LNCaP clone FGC (cell line): ENCODE measurements around the gene RNF112.

ENCODE experiments used
- DNase-seq: peaks from one replicate; pipeline ENCODE4 v3.0.0-alpha.2; 2011; ENCODE audit warnings: low read depth
- H3K4me3 ChIP-seq: 2 replicates; pipeline ENCODE4 v1.5.1; 2011; ENCODE audit warnings: mild to moderate bottlenecking, low read depth, low read length, control low read depth
- TF ChIP-seq, protein P1 (sequence below): IDR thresholded peaks from 2 replicates; pipeline ENCODE4 v1.5.1; 2012; ENCODE audit warnings: mild to moderate bottlenecking; ENCODE audit not compliant: control insufficient read depth, insufficient read depth; ENCODE audit errors: extremely low read depth

Gene RNF112

GRCh38 chr17:19399750-19400450, 11.1 kb upstream of the RNF112 start:
- TF ChIP-seq, protein P1, sequence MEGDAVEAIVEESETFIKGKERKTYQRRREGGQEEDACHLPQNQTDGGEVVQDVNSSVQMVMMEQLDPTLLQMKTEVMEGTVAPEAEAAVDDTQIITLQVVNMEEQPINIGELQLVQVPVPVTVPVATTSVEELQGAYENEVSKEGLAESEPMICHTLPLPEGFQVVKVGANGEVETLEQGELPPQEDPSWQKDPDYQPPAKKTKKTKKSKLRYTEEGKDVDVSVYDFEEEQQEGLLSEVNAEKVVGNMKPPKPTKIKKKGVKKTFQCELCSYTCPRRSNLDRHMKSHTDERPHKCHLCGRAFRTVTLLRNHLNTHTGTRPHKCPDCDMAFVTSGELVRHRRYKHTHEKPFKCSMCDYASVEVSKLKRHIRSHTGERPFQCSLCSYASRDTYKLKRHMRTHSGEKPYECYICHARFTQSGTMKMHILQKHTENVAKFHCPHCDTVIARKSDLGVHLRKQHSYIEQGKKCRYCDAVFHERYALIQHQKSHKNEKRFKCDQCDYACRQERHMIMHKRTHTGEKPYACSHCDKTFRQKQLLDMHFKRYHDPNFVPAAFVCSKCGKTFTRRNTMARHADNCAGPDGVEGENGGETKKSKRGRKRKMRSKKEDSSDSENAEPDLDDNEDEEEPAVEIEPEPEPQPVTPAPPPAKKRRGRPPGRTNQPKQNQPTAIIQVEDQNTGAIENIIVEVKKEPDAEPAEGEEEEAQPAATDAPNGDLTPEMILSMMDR: no peak
- DNase-seq: no peak
- H3K4me3 ChIP-seq: no peak overlapping the region

DNA sequence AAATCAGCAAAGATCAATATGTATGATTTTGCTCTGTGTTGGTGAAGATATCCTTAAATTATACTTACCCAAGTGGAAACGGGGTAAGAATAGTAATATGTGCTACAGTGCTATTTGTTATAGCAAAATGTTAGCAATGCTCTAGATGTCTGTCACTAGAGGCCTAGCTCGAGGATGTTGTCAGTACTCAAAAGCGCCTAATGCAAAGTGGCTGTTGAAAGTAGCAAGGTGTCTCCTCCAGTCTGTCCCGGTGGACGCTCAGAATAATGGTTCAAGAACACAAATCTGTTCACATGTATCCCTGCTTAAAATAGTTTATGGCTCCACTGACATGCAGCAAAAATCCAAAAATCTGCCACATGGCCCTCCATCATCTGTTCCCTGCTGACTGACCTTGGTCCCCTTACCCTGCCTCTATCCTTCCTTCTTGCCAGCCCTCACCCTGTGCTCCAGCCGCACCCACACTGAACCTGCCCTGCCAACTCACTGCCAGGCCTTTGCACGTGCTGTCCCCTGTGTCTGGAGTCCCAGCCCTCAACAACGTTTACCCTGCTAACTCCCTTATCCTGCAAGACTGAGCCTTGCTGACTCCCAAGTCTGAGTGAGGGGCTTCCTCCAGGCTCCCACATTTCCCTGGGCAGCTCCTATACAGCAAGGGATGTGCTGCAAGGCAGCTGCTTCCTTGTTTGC, 9.6 kb upstream of the RNF112 start:
- TF ChIP-seq, protein P1: no peak
- DNase-seq: no peak
- H3K4me3 ChIP-seq: no peak overlapping the region

DNA sequence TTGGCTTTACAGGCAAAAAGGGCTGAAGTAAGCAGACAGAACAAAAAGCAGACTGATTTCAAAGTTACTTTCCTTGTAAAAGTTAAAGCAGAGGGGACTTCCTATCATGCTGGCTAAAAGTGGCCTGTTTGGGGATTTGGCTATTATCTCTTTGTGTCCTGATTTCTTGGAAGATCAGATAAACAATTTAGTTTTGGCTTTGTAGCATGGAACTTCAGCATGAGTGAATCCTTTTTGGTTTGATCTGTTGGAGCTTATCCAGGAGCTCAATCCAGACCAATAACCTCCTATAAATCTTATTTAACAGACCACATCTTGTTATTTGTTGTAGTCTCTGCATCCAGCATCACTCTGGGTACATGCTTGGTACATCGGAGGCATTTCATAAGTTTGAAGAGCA, 8.9 kb upstream of the RNF112 start:
- H3K4me3 ChIP-seq: no peak overlapping the region
- TF ChIP-seq, protein P1: no peak
- DNase-seq: peak; percentile 32

DNA sequence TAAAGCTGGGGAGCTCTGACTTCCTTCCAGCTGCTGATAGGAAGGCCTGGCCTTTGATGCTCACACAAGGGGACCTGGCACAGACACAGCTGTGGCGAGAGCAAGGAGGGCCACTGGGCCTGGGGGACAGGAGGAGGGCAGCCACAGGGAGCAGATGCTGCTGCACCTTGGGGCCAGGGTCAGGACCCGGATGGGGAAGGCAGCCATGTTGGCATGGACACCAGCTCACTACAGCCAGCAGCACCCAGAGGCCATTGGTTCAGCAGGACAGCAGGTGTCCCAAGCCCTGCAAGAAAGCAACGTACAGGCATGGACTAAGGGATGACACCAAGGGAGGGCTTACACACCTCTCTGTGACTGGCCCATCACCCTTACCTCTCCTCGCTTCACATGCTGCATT, 8.0 kb upstream of the RNF112 start:
- H3K4me3 ChIP-seq: no peak overlapping the region
- no peak for DNase-seq
- TF ChIP-seq, protein P1: no peak

DNA sequence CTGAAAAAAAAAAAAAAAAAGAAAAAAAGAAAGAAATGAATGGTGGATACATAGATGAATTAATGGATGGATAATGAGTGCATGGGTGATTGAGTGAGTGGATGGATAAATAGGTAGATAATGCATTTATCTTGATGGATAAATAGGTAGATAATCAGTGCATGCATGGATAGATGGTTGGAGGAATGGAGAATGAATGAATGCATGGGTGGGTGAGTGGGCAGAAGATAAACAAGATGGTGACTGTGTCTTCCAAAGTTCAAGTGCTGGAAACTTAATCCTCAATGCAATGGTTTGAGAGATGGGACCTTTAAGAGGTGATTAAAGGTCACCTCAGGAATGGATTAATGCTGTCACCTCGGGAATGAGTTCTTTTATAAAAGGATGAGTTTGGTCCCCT, 6.8 kb upstream of the RNF112 start:
- TF ChIP-seq, protein P1: no peak
- no peak for DNase-seq
- H3K4me3 ChIP-seq: no peak overlapping the region

- TF ChIP-seq, protein P1: no peak
- DNase-seq: no peak
- H3K4me3 ChIP-seq: no peak overlapping the region
Measured at GRCh38 chr17:19405114-19405513, 5.9 kb upstream of the RNF112 start.
